Measurements from ENCODE around the gene UBE2N.

UBE2N gene, protein sequence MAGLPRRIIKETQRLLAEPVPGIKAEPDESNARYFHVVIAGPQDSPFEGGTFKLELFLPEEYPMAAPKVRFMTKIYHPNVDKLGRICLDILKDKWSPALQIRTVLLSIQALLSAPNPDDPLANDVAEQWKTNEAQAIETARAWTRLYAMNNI

DNA sequence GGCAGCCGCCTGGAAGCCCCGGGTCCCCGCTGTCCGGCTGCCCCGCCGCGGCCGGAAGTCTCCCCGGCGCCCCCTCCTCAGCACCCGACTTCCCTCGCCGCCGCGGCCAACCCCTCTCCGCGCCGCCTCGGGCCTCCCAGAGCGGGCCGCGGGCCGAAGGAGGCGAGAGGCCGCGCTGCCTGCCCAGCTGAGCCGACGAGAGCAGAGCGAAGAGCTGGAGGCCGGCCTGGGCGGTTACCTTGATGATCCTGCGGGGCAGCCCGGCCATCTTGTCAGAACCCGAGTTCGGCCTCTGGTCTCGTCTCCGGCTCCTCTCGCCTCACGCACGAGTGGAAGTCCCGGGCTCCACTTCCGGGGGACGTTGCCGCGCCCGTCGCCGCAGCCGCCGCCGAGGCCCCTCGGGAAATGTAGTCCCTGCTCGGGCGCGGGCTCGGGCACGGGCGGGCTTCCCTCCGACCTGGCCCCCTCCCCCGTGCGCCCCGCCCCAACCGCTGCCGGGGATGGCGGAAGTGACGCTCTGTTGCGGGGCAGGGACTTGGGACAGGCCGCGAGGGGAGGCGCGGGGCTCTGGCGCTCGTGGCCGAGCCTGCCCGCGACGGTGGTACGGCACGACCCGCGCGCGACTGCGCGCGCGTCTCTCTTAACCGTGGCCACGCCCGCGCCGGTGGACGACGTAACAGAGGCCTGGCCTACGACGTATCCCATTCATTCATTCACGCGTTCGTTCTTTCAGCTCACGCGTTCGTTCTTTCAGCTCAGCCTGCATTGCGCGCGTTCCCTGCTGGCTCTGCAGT lies at the start of gene UBE2N:
Gene UBE2N (minus strand): TSS at position 331 of the 794 bp plus-strand sequence. CDS start 63 bp downstream, at position 268.
- peaks cover 34% of the 10 kb centered on the region for H3K4me1 ChIP-seq (ENCODE audit: insufficient read depth, low read length)
- no peaks in the 10 kb centered on the region for H3K36me3 ChIP-seq (ENCODE audit: insufficient read depth, low read length)
- H3K9ac ChIP-seq (ENCODE audit: low read length): peak within 1 kb of the TSS; percentile 81
- H3K4me3 ChIP-seq (ENCODE audit: low read depth in 1 of 2, low read length in 2 of 2): peak within 1 kb of the TSS; percentile 83 to 94
- peak within 1 kb of the TSS; percentile 94 for H3K27ac ChIP-seq (ENCODE audit: low read depth, low read length)
- no peaks in the 10 kb centered on the region for H3K9me3 ChIP-seq (ENCODE audit: low read length)
- H3K27me3 ChIP-seq (ENCODE audit: control insufficient read depth in 1 of 2, insufficient read depth in 2 of 2, low read length in 2 of 2): no peaks in the 10 kb centered on the region

DNA sequence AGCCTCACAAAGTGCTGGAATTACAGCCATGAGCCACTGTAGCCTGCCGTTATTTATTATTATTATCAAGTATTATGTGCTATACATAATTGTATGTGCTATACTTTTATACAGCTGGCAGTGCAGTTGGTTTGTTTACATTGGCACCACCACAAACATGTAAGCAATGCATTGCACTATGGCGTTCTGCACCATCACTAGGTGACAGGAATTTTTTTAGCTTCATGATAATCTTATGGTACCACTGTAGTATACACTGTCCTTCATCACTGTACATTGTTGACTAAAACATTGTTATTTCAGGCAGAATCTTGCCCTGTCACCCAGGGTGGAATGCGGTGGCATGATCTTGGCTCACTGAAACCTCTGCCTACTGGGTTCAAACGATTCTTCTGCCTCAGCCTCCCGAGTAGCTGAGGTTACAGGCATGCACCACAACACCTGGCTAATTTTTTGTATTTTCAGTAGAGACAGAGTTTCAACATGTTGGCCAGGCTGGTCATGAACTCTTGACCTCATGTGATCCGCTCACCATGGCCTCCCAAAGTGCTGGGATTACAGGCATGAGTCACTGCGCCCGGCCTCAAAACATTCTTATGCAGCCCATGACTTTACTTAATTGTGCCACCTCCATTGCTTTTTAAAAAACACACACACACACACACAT lies 42.7 kb upstream of the UBE2N start:
- no peaks in the 10 kb centered on the region for H3K9me3 ChIP-seq (ENCODE audit: low read length)
- H3K4me1 ChIP-seq (ENCODE audit: insufficient read depth, low read length): no peaks in the 10 kb centered on the region
- no peak overlapping the region for H3K27ac ChIP-seq (ENCODE audit: low read depth, low read length)
- no peak overlapping the region for H3K9ac ChIP-seq (ENCODE audit: low read length)
- no peaks in the 10 kb centered on the region for H3K27me3 ChIP-seq (ENCODE audit: control insufficient read depth in 1 of 2, insufficient read depth in 2 of 2, low read length in 2 of 2)
- H3K36me3 ChIP-seq (ENCODE audit: insufficient read depth, low read length): peaks cover 47% of the 10 kb centered on the region
- no peak overlapping the region for H3K4me3 ChIP-seq (ENCODE audit: low read depth in 1 of 2, low read length in 2 of 2)

DNA sequence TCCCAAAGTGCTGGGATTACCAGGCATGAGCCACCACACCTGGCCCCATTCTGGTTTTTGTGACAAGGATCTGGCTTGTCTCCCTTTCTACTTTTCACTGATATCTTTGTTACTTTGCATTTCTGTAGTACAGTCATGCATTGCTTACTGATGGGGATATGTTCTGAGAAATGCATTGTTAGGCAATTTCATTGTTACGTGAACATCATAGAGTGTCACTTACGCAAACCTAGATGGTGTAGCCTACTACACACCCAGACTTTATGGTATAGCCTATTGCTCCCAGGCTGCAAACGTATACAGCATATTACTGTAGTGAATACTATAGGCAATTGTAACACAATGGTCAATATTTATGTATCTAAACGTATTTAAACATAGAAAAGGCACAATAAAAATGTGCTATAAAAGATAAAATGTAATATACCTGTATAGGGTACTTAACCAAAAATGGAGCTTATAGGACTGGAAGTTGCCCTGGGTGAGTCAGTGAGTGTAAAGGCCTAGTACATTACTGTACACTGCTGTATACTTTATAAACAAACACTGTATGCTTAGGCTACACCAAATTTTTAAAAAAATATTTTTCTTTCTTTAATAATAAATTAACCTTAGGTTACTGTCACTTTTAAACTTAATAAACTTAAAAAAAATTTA lies 41.5 kb upstream of the UBE2N start:
- Histone ChIP-seq H3K36me3 (ENCODE audit: insufficient read depth, low read length) (peaks cover 44% of the 10 kb centered on the region), H3K4me3 (ENCODE audit: low read depth in 1 of 2, low read length in 2 of 2) (no peak overlapping the region), H3K9ac (ENCODE audit: low read length) (no peak overlapping the region), H3K27ac (ENCODE audit: low read depth, low read length) (no peak overlapping the region), H3K9me3 (ENCODE audit: low read length) (no peaks in the 10 kb centered on the region), H3K4me1 (ENCODE audit: insufficient read depth, low read length) (no peaks in the 10 kb centered on the region), H3K27me3 (ENCODE audit: control insufficient read depth in 1 of 2, insufficient read depth in 2 of 2, low read length in 2 of 2) (no peaks in the 10 kb centered on the region)

DNA sequence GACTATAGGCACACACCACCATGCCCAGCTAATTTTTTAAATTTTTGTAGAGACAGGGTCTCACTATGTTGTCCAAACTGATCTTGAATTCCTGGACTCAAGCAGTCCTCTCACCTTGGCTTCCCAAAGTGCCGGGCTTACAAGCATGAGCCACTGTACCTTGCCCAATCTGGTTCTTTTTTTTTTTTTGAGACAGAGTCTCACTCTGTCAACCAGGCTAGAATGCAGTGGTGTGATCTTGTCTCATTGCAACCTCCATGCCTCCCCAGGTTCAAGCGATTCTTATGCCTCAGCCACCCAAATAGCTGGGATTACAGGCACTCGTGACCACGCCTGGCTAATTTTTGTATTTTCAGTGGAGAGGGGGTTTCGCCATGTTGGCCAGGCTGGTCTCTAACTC lies 41.0 kb upstream of the UBE2N start:
- H3K9me3 ChIP-seq (ENCODE audit: low read length): no peaks in the 10 kb centered on the region
- H3K4me3 ChIP-seq (ENCODE audit: low read depth in 1 of 2, low read length in 2 of 2): no peak overlapping the region
- no peak overlapping the region for H3K9ac ChIP-seq (ENCODE audit: low read length)
- peaks cover 42% of the 10 kb centered on the region for H3K36me3 ChIP-seq (ENCODE audit: insufficient read depth, low read length)
- no peaks in the 10 kb centered on the region for H3K4me1 ChIP-seq (ENCODE audit: insufficient read depth, low read length)
- H3K27me3 ChIP-seq (ENCODE audit: control insufficient read depth in 1 of 2, insufficient read depth in 2 of 2, low read length in 2 of 2): no peaks in the 10 kb centered on the region
- no peak overlapping the region for H3K27ac ChIP-seq (ENCODE audit: low read depth, low read length)

DNA sequence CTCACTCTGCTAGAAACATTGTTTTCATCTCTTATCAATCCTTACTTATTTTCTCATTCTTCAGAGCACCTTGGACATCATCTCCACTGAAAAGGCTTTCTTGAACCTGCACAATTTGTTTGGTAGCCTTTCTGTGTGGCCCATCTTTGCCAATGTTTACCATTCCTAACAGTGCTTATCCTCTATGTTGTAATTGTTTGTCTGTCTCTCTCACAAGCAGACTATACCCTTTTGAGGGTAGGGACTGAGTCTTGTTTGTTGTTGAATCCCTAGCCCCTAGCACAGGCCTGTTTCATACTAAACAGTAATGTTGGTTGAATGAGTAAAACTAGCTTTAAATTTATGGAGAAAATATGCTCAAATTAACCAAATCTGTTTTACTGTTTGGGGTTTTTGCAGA lies 34.8 kb upstream of the UBE2N start:
- Histone ChIP-seq H3K27me3 (ENCODE audit: control insufficient read depth in 1 of 2, insufficient read depth in 2 of 2, low read length in 2 of 2) (no peaks in the 10 kb centered on the region), H3K9ac (ENCODE audit: low read length) (no peak overlapping the region), H3K4me3 (ENCODE audit: low read depth in 1 of 2, low read length in 2 of 2) (no peak overlapping the region), H3K36me3 (ENCODE audit: insufficient read depth, low read length) (peaks cover 14% of the 10 kb centered on the region), H3K9me3 (ENCODE audit: low read length) (no peaks in the 10 kb centered on the region), H3K4me1 (ENCODE audit: insufficient read depth, low read length) (no peaks in the 10 kb centered on the region), H3K27ac (ENCODE audit: low read depth, low read length) (no peak overlapping the region)

DNA sequence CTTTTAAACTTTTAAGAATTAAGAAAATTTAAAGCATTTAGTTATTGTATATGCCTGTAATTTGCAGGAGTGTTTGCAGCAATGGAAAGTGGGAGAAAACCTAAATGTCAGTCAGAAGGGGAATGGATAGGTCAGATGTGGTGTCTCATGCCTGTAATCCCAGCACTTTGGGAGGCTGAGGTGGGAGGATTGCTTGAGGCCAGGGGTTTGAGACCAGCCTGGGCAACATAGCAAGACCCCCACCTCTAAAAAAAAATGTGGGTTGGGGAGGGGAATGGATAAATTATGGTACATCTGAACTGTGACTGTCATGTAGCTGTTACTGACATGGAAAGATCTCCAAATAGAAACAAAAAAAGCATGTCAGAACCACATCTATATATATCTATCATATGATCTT lies 27.6 kb upstream of the UBE2N start:
- Histone ChIP-seq H3K27ac (ENCODE audit: low read depth, low read length) (no peak overlapping the region), H3K27me3 (ENCODE audit: control insufficient read depth in 1 of 2, insufficient read depth in 2 of 2, low read length in 2 of 2) (no peaks in the 10 kb centered on the region), H3K4me3 (ENCODE audit: low read depth in 1 of 2, low read length in 2 of 2) (no peak overlapping the region), H3K9ac (ENCODE audit: low read length) (no peak overlapping the region), H3K36me3 (ENCODE audit: insufficient read depth, low read length) (no peaks in the 10 kb centered on the region), H3K4me1 (ENCODE audit: insufficient read depth, low read length) (peaks cover 10% of the 10 kb centered on the region), H3K9me3 (ENCODE audit: low read length) (no peaks in the 10 kb centered on the region)

DNA sequence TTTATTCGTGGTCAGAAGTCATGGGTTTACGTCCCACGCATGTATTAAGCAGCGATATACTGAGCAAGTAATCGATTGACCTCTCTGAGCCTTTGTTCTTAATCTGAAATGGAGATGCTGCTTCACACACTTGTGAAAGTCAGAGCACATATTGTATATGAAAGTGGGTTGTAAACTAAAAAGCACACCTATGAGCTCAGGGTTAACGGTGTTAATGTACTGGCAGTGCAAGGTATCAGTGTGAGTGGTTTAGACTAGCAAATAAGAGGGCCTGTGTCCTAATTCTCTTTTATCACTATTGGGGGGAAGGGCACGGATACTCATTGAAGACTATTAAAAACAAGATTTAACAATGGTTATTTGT lies 26.2 kb upstream of the UBE2N start:
- Histone ChIP-seq H3K4me1 (ENCODE audit: insufficient read depth, low read length) (peaks cover 10% of the 10 kb centered on the region), H3K9me3 (ENCODE audit: low read length) (no peaks in the 10 kb centered on the region), H3K27ac (ENCODE audit: low read depth, low read length) (peak overlapping the region; percentile 40), H3K4me3 (ENCODE audit: low read depth in 1 of 2, low read length in 2 of 2) (peak overlapping the region; percentile 63 to 97), H3K9ac (ENCODE audit: low read length) (peak overlapping the region; percentile 57), H3K27me3 (ENCODE audit: control insufficient read depth in 1 of 2, insufficient read depth in 2 of 2, low read length in 2 of 2) (no peaks in the 10 kb centered on the region), H3K36me3 (ENCODE audit: insufficient read depth, low read length) (no peaks in the 10 kb centered on the region)

DNA sequence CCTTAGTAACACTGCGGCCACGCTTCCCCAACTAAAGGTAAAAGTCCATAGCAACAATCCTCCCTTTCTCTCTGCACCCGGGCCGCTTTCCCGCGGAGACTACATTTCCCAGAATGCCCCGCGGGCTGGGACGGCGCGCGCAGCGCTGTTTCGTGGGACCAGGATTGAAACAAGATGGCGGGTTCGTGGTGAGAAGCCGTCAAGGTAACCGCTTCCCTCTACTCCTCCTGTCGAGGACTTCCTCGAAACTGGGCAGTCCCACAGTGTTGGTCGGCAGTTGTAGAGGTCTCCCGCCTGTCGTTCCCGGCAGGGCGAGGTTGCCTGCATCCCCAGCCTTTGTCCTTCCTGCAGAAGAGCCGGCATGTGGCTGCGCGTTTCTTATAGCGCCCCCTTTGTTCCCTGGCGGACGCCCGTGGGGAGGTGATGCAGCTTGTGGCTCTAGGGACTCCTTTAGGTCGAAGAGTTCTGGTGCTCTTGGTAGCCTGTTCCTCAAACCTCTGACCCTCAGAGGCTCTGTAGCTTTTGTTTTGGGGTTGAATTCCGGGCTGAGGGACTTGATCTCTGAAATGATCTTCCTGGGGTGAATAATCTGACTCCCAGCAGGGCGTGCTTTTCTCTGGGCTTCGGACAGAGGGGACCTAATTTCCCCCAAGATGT lies 25.7 kb upstream of the UBE2N start, which contains the start of gene MRPL42:
Gene MRPL42 (plus strand): TSS at position 164 of the 657 bp plus-strand sequence. CDS start 1,772 bp downstream, outside the sequence.
- Histone ChIP-seq H3K27ac (ENCODE audit: low read depth, low read length) (peak within 1 kb of the TSS; percentile 40), H3K4me1 (ENCODE audit: insufficient read depth, low read length) (peaks cover 10% of the 10 kb centered on the region)

DNA sequence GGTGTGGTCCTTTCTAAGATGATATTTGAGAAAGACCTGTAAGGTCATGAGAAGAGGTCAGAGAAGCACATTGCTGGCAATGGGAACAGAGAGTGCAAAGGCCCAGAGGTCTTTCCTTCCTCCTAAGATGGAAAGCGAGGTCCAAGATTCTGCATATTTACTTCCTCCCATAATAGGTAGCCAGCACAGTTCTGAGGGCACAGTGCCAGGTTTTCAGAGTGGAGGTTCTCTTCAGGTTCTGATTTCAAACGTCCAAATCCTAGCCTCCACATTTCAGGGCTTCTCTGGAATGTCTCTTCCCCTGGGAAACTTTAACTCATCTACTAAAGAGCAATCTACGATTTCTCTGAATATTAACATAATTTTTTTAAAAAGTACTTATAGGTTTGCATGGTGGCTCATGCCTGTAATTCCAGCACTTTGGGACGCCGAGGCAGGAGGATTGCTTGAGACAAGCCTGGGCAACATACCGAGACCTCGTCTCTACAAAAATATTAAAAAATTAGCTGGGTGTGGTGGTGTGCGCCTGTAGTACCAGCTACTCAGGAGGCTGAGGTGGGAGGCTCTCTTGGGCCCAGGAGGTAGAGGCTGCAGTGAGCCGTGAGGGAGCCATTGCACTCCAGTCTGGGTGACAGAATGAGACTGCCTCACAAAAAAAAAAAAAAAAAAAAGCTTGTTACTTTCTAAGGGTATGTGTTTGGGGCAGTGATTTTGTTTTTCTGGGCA lies 25.0 kb upstream of the UBE2N start:
- peak overlapping the region in 1 of 2 donors; percentile 97 for H3K4me3 ChIP-seq (ENCODE audit: low read depth in 1 of 2, low read length in 2 of 2)
- H3K36me3 ChIP-seq (ENCODE audit: insufficient read depth, low read length): no peaks in the 10 kb centered on the region
- no peaks in the 10 kb centered on the region for H3K27me3 ChIP-seq (ENCODE audit: control insufficient read depth in 1 of 2, insufficient read depth in 2 of 2, low read length in 2 of 2)
- peaks cover 10% of the 10 kb centered on the region for H3K4me1 ChIP-seq (ENCODE audit: insufficient read depth, low read length)
- H3K9me3 ChIP-seq (ENCODE audit: low read length): no peaks in the 10 kb centered on the region
- no peak overlapping the region for H3K27ac ChIP-seq (ENCODE audit: low read depth, low read length)
- H3K9ac ChIP-seq (ENCODE audit: low read length): peak overlapping the region; percentile 57

More for the DNA sequence above, 25.7 kb upstream of the UBE2N start, which contains the start of gene MRPL42:
- Histone ChIP-seq H3K27me3 (ENCODE audit: control insufficient read depth in 1 of 2, insufficient read depth in 2 of 2, low read length in 2 of 2) (no peaks in the 10 kb centered on the region), H3K9me3 (ENCODE audit: low read length) (no peaks in the 10 kb centered on the region), H3K4me3 (ENCODE audit: low read depth in 1 of 2, low read length in 2 of 2) (peak within 1 kb of the TSS; percentile 63 to 97), H3K9ac (ENCODE audit: low read length) (peak within 1 kb of the TSS; percentile 57), H3K36me3 (ENCODE audit: insufficient read depth, low read length) (no peaks in the 10 kb centered on the region)

DNA sequence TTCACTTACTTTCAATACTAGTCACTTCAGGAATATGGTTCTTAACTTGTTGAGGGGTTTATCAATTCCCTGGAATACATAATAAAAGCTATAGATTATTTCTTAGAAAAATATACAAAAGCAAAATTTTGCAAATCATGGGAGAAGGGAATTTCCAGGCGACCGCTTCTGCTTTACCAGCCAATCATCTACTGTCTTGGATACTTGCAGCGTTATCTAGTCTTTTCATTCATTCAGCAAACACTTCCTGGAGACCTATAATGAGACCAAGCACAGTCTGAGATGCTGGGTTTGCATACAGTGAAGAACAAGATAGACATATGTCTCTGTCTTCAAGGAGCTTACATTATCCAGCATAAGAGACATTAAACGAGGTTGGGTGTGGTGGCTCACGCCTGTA lies 24.1 kb upstream of the UBE2N start:
- H3K27ac ChIP-seq (ENCODE audit: low read depth, low read length): no peak overlapping the region
- H3K9me3 ChIP-seq (ENCODE audit: low read length): no peaks in the 10 kb centered on the region
- no peak overlapping the region for H3K4me3 ChIP-seq (ENCODE audit: low read depth in 1 of 2, low read length in 2 of 2)
- H3K9ac ChIP-seq (ENCODE audit: low read length): no peak overlapping the region
- H3K27me3 ChIP-seq (ENCODE audit: control insufficient read depth in 1 of 2, insufficient read depth in 2 of 2, low read length in 2 of 2): no peaks in the 10 kb centered on the region
- H3K4me1 ChIP-seq (ENCODE audit: insufficient read depth, low read length): peaks cover 10% of the 10 kb centered on the region
- H3K36me3 ChIP-seq (ENCODE audit: insufficient read depth, low read length): no peaks in the 10 kb centered on the region
